ENCODE measurements around the gene DDX1. TPM values are rescaled to one million over a fixed set of nuclear protein-coding genes. Genes with fewer than 3 reads are reported as not detected.

Gene DDX1
- total RNA-seq (2022; extraction: Qiagen RNA extraction; ENCODE audit: low read depth), result 128 to 145 TPM (median 138 TPM) in 5 replicates

DNA sequence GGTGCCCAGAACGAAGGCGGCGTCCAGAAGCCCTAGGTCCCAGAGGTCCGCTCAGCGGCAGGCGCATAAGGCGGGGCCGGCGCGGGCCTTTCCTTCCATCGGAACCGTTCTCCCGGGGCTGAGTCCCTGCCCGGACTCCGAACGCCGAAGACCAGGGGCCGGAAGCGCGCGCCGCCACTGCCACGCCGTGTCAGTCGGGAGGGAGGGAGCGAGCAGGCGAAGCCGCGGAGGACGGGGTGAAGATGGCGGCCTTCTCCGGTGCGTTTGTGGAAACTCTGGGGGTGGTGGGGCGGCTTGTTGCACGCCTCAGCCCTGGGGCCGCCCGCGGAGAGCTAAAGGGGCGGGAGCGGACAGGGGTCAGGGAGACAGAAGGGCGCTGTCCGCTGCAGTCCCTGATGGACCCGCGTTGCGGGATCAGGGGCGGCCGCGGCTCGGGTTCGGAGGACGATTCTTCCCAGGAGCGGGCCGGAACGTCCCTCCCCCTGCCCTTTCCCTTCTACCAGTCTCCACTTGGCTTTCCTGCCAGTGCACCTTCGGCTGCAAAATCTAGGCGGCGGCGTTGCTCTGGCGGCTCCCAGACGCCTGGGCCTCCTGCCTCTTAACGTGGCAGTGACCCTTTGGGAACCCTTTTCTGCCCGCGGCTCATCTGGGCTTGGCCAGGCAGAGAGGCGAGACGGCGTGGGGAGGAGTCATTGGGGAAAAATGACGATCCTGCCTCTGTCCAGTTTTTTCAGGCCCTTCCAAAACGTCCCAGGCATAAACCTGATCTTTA, at the start of gene DDX1:
DDX1 (plus strand) TSS at position 177 of the 772 bp plus-strand sequence; CDS start at position 243, 66 bp downstream.

DNA sequence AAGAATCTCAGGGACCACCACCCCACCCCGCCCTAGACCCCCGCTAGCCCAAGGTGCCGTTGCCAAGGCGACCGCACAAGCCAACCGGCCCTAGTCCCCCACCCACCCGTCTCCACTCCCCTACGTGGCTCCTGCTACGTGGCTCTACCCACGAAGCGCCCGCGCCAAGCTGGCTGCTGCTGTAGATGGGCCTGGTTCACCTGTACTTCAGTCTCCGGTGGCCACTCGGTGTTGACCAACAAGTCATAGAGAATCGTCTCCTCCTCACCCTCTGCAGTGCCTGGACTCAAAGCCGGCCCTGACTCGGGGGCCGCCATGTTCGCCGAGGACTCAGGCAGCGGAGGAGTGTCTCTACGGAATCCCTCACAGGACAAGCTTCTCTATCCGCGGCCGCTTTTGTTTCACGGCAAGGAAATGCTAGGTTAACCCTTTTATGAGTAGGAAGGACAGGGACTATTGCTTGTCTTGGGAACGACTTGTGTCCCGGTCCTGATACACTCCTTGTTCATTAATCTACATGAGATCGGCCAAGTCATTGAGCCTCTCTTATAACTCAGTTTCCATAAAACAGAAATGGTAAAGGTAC, 30.6 kb upstream of the DDX1 start, which contains the start of gene NBAS:
NBAS (minus strand) TSS at position 347 of the 586 bp plus-strand sequence; CDS start at position 317, 30 bp downstream.

Other genes with a start within 250 kb of the DDX1 start
- gene NBAS, start 30.5 kb upstream of the DDX1 start, total RNA-seq (2022; extraction: Qiagen RNA extraction; ENCODE audit: low read depth), result 13.8 to 19.1 TPM (median 17.9 TPM) in 5 replicates